AG09319 (cell line): ENCODE results near the gene MYO7B.

ENCODE experiments used
- DNase-seq: peaks from one replicate; pipeline ENCODE4 v3.0.0-alpha.2; 2010; ENCODE audit warnings: low read depth; ENCODE audit errors: extremely low read depth
- TF ChIP-seq, protein P1 (sequence below): IDR thresholded peaks from 2 replicates; pipeline ENCODE4 v1.5.1; 2011; ENCODE audit warnings: low read depth, mild to moderate bottlenecking, inconsistent platforms, low read length, moderate library complexity

MYO7B gene

DNA sequence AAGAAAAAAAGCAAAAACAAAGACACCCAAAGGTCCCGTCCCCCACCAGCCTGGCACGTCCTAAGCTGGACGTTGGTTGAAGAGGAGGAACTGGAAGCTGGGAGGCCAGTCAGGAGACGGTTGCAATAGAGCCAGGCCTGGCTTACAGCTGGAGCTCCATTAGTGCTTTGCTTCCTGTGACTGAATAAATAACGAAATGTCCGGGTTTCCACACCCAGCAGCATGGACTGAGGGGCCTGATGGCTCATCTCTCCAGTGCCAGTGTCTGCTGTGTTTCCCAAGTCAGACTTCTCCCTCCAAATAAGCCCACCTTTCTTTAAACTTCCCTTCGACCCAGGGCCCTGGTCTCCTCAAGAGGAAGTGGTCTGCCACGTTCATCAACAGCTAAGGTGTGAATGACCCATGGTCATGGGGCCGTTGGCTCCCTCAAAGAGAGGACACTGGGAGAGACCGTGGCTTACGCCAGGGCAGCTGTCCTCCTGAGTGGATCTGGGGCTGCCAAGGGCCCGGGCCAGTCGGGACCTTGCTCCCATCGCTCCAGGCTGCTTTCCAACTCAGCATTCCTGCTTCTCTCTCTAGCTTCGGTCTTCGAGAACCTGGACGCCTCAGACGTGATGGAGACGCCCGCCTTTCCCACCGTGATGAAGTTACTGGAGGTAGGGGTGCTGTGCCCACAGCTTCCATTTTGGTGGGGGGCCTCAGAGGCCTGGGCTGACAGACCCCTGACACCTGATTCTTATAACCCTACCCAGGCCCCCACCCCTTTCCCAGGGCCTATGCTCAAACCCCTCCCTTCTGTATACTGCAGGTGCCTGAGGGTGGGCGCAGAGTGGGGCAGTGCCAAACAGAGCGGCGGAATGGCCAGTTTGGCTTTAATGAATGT lies 44.9 kb downstream of the MYO7B start:
- TF ChIP-seq, protein P1, sequence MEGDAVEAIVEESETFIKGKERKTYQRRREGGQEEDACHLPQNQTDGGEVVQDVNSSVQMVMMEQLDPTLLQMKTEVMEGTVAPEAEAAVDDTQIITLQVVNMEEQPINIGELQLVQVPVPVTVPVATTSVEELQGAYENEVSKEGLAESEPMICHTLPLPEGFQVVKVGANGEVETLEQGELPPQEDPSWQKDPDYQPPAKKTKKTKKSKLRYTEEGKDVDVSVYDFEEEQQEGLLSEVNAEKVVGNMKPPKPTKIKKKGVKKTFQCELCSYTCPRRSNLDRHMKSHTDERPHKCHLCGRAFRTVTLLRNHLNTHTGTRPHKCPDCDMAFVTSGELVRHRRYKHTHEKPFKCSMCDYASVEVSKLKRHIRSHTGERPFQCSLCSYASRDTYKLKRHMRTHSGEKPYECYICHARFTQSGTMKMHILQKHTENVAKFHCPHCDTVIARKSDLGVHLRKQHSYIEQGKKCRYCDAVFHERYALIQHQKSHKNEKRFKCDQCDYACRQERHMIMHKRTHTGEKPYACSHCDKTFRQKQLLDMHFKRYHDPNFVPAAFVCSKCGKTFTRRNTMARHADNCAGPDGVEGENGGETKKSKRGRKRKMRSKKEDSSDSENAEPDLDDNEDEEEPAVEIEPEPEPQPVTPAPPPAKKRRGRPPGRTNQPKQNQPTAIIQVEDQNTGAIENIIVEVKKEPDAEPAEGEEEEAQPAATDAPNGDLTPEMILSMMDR, result no peak
- no peak for DNase-seq

DNA sequence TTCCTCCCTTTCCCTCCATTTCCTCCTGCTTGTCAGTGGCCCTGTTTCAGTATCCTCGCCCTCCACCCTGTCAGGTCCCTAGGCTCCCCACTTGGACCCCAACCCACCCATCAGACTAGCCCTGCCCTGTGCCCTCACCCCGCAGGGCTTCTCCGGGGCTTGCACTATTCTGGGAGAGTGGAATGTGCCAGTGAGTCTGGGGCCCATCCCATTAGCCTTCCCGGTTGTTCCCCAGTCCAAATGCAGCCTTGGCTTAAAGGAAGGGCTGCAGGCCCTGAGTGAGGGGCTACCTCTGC lies 45.5 kb downstream of the MYO7B start:
- DNase-seq, result no peak
- TF ChIP-seq, protein P1, result no peak

DNA sequence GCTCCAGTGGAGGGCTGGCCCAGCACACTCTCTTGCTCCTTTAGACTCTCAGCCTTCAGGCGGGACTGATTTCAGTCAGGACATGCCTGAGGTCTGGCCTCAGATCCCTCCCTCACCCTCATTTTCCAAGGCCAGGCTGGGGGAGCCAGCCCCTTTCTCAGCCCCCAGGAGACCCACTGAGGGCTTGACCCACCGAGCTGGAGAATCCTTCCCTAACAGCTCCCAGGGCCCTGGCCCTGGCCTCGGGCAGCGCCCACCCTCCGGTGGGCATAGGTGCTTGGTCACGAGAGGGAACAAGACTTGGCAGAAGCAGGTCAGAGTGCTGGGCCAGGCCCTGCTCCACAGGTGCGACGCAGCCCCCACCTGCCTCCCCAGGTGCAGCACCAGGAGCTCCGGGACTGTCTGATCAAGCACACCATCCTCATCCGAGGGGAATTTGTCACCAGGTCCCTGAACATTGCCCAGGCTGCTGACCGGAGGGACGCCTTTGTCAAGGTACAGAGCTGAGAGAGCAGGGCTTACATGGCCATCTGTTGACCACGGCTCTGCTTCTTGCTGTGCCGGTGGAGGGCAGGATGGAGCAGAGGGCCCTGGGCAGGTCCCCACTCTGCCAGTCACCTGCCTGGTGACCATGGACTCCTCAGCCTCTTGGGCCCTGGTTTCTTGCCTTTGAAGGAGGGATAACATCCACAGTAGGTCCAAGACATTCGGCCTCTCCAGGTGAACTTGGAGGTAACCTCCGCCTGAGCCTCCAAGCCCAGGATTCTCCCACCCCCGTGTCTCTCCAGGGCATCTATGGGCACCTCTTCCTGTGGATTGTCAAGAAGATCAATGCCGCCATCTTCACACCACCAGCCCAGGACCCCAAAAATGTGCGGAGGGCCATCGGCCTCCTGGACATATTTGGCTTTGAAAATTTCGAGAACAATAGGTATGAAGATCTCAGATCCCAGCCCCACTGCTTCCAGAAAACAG lies 46.3 kb downstream of the MYO7B start:
- TF ChIP-seq, protein P1, result no peak
- DNase-seq, result no peak

DNA sequence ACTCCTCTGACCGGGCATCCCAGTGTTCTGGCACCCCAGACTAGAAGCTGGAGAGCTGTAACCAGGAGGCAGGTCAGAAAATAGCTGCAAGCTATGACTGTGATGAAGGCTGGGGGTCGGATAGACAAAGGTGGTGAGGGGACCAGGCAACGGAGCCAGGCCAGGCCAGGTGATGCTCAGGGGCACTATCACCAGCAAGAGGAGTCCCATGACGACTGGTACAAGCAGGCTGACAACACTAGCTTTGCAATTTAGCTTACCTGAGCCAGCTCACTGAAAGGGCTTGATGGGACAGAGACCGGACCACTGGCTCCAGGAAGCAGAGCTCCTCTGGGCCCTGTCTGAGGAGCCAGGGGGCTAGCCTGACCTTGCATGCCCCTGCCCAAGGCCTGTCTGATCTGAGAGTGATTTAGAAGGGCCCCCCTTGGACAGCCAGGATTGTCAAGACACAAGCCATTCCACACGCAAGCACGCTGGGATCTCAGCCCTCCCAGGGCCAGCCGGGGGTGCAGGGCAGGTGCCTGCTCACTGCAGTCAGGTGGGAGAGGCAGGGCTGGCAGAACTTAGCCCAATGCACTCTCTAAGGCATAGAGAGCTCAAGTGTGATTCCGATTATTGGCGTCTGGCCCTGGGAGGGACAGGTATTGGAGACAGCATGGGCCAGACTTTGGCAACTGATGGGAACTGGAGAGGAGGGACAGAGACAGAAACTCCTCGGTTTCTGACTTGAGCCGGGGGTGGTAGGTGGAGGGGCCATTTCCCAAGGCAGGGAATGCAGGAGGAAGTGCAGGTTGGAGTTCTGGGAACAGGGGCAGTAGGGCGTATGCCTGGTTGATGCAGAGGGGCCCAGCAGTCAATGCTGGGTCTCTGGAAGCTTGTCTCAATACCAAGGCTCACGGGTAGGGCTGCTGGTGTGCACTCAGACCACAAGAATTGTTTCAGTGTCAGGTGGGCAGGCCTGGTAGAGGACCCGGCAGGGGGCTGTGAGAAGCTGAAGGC lies 47.7 kb downstream of the MYO7B start:
- TF ChIP-seq, protein P1, result no peak
- no peak for DNase-seq

DNA sequence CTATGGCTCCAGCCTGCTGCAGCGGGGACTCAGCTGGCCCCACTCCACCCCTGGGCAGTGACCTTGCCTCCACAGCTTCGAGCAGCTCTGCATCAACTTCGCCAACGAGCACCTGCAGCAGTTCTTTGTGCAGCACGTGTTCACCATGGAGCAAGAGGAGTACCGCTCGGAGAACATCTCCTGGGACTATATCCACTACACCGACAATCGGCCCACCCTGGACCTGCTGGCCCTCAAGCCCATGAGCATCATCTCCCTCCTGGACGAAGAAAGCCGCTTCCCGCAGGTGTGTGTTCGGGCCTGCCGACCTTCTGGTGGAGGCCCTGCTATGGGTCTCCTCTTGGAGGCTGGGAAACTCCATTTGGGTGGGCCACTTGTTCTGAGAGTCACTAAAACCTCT lies 48.6 kb downstream of the MYO7B start:
- TF ChIP-seq, protein P1, result no peak

DNA sequence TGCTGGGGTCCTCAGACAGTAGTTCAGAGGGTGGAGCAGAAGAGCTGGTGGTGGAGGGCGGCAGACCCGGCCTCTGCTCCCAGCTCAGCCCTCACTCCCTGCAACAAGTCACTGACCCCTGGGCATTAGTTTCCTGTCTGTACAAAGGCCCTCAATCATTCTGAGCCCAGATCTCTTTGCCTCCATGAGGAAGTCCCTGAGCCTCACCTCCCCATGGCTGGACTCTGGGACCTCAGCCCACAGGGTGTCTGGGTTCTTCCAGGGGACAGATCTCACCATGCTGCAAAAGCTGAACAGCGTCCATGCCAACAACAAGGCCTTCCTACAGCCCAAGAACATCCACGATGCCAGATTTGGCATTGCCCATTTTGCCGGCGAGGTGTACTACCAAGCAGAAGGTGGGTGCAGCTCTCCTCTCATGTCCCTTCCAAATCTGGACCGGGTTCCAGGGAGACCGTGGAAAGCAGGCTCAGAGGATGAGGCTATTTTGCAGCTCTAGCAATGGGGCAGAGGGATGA lies 49.1 kb downstream of the MYO7B start:
- TF ChIP-seq, protein P1, result no peak
- DNase-seq, result no peak

More for the DNA sequence above, 48.6 kb downstream of the MYO7B start:
- no peak for DNase-seq
